Activated CD8-positive, alpha-beta T cell treated with anti-CD3 and anti-CD28 coated beads for 36 hours (primary cell): ENCODE results near the gene SPPL3. TPM values are rescaled to one million over a fixed set of nuclear protein-coding genes. Genes with fewer than 3 reads are reported as not detected.

Experiments used
- ATAC-seq: fragments of 200-7000 bp; cut with Tn5 transposase; one replicate; pipeline ENCODE4 v1.10.0; 2021; ENCODE audit warnings: mild to moderate bottlenecking, moderate library complexity
- CTCF ChIA-PET: fragments of 350-600 bp; sonication (Branson Sonifier 250); formaldehyde crosslinking; loops from one replicate; lab custom pipeline; 2021; ENCODE audit warnings: antibody characterized with exemption; lab: Charles Lee
- POLR2A ChIA-PET: fragments of 350-600 bp; sonication (Branson Sonifier 250); formaldehyde crosslinking; loops from one replicate; lab custom pipeline; 2021; ENCODE audit warnings: antibody characterized with exemption; lab: Charles Lee
- DNase-seq: peaks from one replicate; pipeline ENCODE4 v3.0.0-alpha.2; 2020
- H3K27ac Mint-ChIP-seq: one replicate; pipeline ENCODE4 v1.8.0; 2021; ENCODE audit warnings: mild to moderate bottlenecking, mixed read lengths
- H3K27me3 Mint-ChIP-seq: one replicate; pipeline ENCODE4 v1.8.0; 2021; ENCODE audit warnings: mixed read lengths
- H3K36me3 Mint-ChIP-seq: one replicate; pipeline ENCODE4 v1.8.0; 2021; ENCODE audit warnings: low read depth, mixed read lengths
- H3K4me1 Mint-ChIP-seq: one replicate; pipeline ENCODE4 v1.8.0; 2021; ENCODE audit warnings: low read depth, mixed read lengths
- H3K4me3 Mint-ChIP-seq: one replicate; pipeline ENCODE4 v1.8.0; 2021; ENCODE audit warnings: mild to moderate bottlenecking, moderate library complexity, mixed read lengths
- H3K9me3 Mint-ChIP-seq: one replicate; pipeline ENCODE4 v1.8.0; 2021; ENCODE audit warnings: mixed read lengths
- CTCF ChIP-seq: fragments of 200-600 bp; IDR thresholded peaks from one replicate; pipeline ENCODE4 v1.8.0; 2022; ENCODE audit warnings: antibody characterized with exemption, mild to moderate bottlenecking
- intact Hi-C: fragments of 100-400 bp; cut with micrococcal nuclease; formaldehyde crosslinking; loops from one replicate; pipeline ENCODE4 v1.10.0; 2022
- total RNA-seq, 2 experiments: library from RNA; stranded (reverse); gene quantifications; one replicate each; pipeline ENCODE4 v1.2.3, GENCODE V29; 2021

SPPL3 gene
- total RNA-seq, 2 experiments from 2014 or later, result 19.8 to 20.8 TPM

- no peak for TF ChIP-seq CTCF
- POLR2A ChIA-PET, result no interaction called here
- Mint-ChIP-seq H3K36me3 (peaks cover 11% of the 10 kb centered on the region), H3K27ac (no peak overlapping the region), H3K4me1 (peaks cover 36% of the 10 kb centered on the region), H3K4me3 (no peak overlapping the region), H3K27me3 (no peaks in the 10 kb centered on the region), H3K9me3 (no peaks in the 10 kb centered on the region)
- DNase-seq, result no peak
- CTCF ChIA-PET, result interaction anchor here (0.9 to 2.1 kb wide), 4 partner anchors 8 to 158 kb away, joined by 3 to 7 read pairs (median 4); no protein-coding TSS in a partner anchor
- intact Hi-C loops, result no loop called here
- no peak for ATAC-seq
These were observed 90.5 kb downstream of the SPPL3 start for GRCh38 chr12:120813588-120814153.

GRCh38 chr12:120810021-120810420, 94.1 kb downstream of the SPPL3 start:
- Mint-ChIP-seq H3K27ac (no peak overlapping the region), H3K9me3 (no peaks in the 10 kb centered on the region), H3K4me3 (no peak overlapping the region), H3K36me3 (peaks cover 15% of the 10 kb centered on the region), H3K4me1 (peaks cover 24% of the 10 kb centered on the region), H3K27me3 (no peaks in the 10 kb centered on the region)
- ATAC-seq, result no peak
- no peak for DNase-seq
- CTCF ChIA-PET, result no interaction called here
- intact Hi-C loops, result no loop called here
- TF ChIP-seq CTCF, result no peak
- POLR2A ChIA-PET, result no interaction called here

- Mint-ChIP-seq H3K27ac (no peak overlapping the region), H3K4me1 (peaks cover 33% of the 10 kb centered on the region), H3K27me3 (no peaks in the 10 kb centered on the region), H3K4me3 (no peak overlapping the region), H3K9me3 (no peaks in the 10 kb centered on the region), H3K36me3 (peaks cover 11% of the 10 kb centered on the region)
- no peak for DNase-seq
- no peak for TF ChIP-seq CTCF
- POLR2A ChIA-PET, result no interaction called here
- CTCF ChIA-PET, result no interaction called here
- ATAC-seq, result no peak
- intact Hi-C loops, result no loop called here
These were observed 99.7 kb downstream of the SPPL3 start for GRCh38 chr12:120804428-120804827.

GRCh38 chr12:120801146-120801545, 103.0 kb downstream of the SPPL3 start:
- intact Hi-C loops, result no loop called here
- TF ChIP-seq CTCF, result no peak
- ATAC-seq, result no peak
- Mint-ChIP-seq H3K4me1 (peaks cover 57% of the 10 kb centered on the region), H3K27ac (peak overlapping the region; percentile 60), H3K36me3 (peaks cover 20% of the 10 kb centered on the region), H3K27me3 (no peaks in the 10 kb centered on the region), H3K9me3 (peaks cover 11% of the 10 kb centered on the region), H3K4me3 (no peak overlapping the region)
- POLR2A ChIA-PET, result interaction anchor here (1.1 kb wide), 1 partner anchor 173 kb away, joined by 3 read pairs; no protein-coding TSS in a partner anchor
- CTCF ChIA-PET, result interaction anchor here (1.1 to 2.8 kb wide), 5 partner anchors 11 to 171 kb away, joined by 3 to 9 read pairs (median 7); no protein-coding TSS in a partner anchor
- DNase-seq, result no peak

- DNase-seq (no peak), ATAC-seq (peak; percentile 52)
- POLR2A ChIA-PET, result interaction anchor here (0.6 to 1.1 kb wide), 3 partner anchors 38 to 173 kb away, joined by 3 to 4 read pairs (median 3); no protein-coding TSS in a partner anchor
- no peaks in the 10 kb centered on the region for H3K27me3 Mint-ChIP-seq
- intact Hi-C loops, result no loop called here
- TF ChIP-seq CTCF, result no peak
- H3K4me1 Mint-ChIP-seq, result peaks cover 57% of the 10 kb centered on the region
- H3K4me3 Mint-ChIP-seq, result no peak overlapping the region
- H3K9me3 Mint-ChIP-seq, result peaks cover 14% of the 10 kb centered on the region
- CTCF ChIA-PET, result interaction anchor here (0.6 to 2.8 kb wide), 7 partner anchors 12 to 218 kb away, joined by 3 to 9 read pairs (median 5); no protein-coding TSS in a partner anchor
- peaks cover 23% of the 10 kb centered on the region for H3K36me3 Mint-ChIP-seq
- peak overlapping the region; percentile 60 for H3K27ac Mint-ChIP-seq
These were observed 103.5 kb downstream of the SPPL3 start for GRCh38 chr12:120800665-120801064.
